Loucy (cell line): Measurements from ENCODE around the gene AGO3.

ENCODE experiments used
- CTCF ChIP-seq: fragments of 200-600 bp; sonication (generic); conservative IDR thresholded peaks from 2 replicates; pipeline ENCODE4 v1.5.1; 2014; ENCODE audit warnings: mild to moderate bottlenecking, antibody characterized with exemption, low read length
- EZH2phosphoT487 ChIP-seq: fragments of 200-600 bp; IDR thresholded peaks from 2 replicates; pipeline ENCODE4 v1.6.1; 2018; ENCODE audit warnings: antibody characterized with exemption, mild to moderate bottlenecking, moderate library complexity, borderline replicate concordance

GRCh38 chr1:36053978-36054377, 123.1 kb downstream of the AGO3 start:
- TF ChIP-seq CTCF (no peak), EZH2phosphoT487 (no peak)
